Measurements from ENCODE around the gene SDC3.

SDC3 gene

DNA sequence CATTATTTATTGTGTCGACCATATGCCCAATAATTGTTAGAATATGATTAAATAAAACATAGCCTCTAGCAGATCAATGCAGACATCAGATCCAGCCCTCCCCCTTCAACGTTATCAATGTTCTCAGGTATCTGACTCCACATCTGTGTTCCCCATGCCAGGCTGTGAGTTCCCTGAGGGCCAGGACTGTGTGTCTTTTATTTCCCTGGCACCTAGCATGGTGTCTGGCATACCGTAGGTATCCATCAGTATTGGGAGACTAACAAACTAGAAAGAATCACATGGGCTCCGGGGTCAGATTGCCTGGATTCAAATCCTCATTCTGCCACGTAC lies 48.3 kb downstream of the SDC3 start:
- TF ChIP-seq, protein P1, sequence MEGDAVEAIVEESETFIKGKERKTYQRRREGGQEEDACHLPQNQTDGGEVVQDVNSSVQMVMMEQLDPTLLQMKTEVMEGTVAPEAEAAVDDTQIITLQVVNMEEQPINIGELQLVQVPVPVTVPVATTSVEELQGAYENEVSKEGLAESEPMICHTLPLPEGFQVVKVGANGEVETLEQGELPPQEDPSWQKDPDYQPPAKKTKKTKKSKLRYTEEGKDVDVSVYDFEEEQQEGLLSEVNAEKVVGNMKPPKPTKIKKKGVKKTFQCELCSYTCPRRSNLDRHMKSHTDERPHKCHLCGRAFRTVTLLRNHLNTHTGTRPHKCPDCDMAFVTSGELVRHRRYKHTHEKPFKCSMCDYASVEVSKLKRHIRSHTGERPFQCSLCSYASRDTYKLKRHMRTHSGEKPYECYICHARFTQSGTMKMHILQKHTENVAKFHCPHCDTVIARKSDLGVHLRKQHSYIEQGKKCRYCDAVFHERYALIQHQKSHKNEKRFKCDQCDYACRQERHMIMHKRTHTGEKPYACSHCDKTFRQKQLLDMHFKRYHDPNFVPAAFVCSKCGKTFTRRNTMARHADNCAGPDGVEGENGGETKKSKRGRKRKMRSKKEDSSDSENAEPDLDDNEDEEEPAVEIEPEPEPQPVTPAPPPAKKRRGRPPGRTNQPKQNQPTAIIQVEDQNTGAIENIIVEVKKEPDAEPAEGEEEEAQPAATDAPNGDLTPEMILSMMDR (IDR thresholded peaks at IDR 0.05; ENCODE audit: low read depth, low read length, missing control alignments), result no peak
- no peak for DNase-seq (ENCODE audit: extremely low read depth, low read depth)
- no peak overlapping the region for H3K4me3 ChIP-seq (replicated peaks; ENCODE audit: low read depth, low read length)

DNA sequence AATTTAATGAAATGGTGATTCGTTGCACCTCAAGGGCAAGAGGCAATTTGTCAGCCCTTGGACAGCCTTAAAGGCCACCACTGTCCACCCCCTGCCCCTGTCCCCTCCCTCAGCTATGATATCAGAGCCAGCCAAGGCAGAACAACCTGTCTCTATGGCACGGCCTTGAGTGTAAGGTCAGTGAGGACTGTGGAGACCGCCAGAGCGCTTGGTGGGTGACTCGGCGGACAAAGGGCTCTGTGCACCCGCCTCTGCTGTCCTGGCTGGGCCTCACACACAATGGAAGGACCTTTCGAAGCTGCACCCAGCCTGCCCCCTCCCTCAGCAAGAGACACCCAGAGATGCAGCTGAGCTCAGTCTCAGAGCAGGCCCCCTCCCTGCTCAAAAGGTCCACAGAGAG lies 50.6 kb downstream of the SDC3 start:
- TF ChIP-seq, protein P1 (IDR thresholded peaks at IDR 0.05; ENCODE audit: low read depth, low read length, missing control alignments), result no peak
- H3K4me3 ChIP-seq (replicated peaks; ENCODE audit: low read depth, low read length), result no peak overlapping the region
- no peak for DNase-seq (ENCODE audit: extremely low read depth, low read depth)

DNA sequence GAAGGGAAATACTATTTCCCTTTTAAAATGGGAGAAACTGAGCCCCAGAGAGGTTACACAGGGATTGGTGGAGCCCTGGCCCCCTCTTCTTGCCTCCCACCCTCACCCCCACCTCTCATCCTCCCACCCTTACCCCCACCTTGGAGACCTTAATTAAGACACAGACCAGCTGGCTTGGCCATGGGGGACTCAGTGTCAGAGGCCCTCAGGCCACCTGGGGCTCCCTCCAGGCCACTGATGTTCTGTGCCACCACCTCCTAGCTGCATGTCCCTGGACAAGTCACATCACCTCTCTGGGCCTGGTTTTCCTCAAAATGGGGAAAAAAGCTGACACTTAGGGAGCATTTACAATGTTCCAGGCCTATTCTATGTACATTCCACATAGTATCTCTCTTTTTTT lies 51.5 kb downstream of the SDC3 start:
- TF ChIP-seq, protein P1 (IDR thresholded peaks at IDR 0.05; ENCODE audit: low read depth, low read length, missing control alignments), result no peak
- no peak for DNase-seq (ENCODE audit: extremely low read depth, low read depth)

DNA sequence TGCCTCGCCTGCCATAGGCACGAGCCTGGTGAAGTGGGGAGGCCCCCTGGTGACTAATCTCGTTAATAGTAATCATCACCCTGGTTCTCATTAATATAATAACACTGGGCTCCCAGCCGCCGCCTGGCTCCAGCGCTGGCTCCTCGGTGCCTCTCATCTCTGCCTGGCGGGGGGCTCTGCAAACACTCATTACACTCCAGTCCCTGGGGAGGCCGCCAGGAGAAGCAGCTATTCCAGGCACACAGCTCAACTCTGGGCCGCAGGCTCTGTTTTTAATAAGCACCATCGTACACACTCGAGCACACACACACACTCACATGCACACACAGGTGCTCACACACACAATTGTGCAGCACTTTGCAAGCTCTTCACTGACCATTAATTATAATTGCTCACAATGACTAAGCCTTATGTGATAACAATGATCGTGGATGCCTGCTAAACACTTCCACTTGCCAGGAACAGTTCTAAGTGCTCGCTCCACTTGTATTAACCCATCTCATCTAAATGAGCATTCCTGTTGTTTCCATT lies 52.2 kb downstream of the SDC3 start:
- TF ChIP-seq, protein P1 (IDR thresholded peaks at IDR 0.05; ENCODE audit: low read depth, low read length, missing control alignments), result no peak
- no peak overlapping the region for H3K4me3 ChIP-seq (replicated peaks; ENCODE audit: low read depth, low read length)
- DNase-seq (ENCODE audit: extremely low read depth, low read depth), result no peak

More for the DNA sequence above, 51.5 kb downstream of the SDC3 start:
- H3K4me3 ChIP-seq (replicated peaks; ENCODE audit: low read depth, low read length), result no peak overlapping the region

DNA sequence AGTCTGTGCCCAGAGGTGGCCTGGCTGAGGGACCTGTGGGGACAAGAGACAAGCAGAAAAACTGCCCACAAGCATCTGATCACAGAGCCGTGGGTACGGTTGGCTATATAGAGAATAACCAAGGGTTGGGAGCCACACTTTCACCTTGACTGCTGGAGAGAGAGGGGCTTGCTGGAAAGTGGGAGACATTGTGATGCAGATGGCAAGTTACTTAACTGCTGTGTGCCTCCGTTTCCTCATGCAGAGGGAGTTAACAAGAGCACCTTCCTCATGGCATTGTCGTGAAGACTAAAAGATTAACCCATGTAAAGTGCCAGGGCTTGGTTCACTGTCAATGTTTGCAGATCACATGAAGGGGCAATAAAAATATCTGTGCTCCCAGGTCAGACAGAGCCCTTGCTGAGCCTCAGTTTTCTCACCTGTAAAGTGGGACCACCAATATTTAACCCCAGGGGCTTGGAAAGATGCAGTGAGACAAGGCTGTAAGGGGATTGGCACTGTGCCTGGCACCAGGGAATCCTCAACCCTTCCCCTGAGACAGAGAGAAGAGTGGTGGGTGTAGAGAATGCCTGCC lies 52.8 kb downstream of the SDC3 start:
- no peak for DNase-seq (ENCODE audit: extremely low read depth, low read depth)
- no peak overlapping the region for H3K4me3 ChIP-seq (replicated peaks; ENCODE audit: low read depth, low read length)
- TF ChIP-seq, protein P1 (IDR thresholded peaks at IDR 0.05; ENCODE audit: low read depth, low read length, missing control alignments), result no peak

DNA sequence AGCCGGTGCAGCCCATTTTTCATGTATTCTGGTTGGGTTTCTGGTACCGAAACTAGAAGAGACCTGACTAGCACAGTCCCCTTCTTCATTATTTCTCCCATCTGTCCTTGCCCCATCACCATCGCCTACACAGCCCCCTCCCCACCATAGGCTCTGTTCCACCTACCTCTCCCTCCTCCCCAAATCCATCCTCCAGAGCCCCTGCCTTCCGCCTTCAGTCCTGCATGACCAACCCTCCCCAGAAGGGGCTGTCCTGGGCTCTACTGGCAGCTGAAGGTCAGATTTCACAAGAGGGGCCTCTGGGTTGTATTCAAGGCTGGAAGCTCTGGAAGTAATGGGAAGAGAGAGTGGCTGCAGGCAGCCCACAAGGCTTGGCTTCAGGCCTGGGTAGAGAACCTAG lies 55.2 kb downstream of the SDC3 start:
- TF ChIP-seq, protein P1 (IDR thresholded peaks at IDR 0.05; ENCODE audit: low read depth, low read length, missing control alignments), result no peak
- H3K4me3 ChIP-seq (replicated peaks; ENCODE audit: low read depth, low read length), result no peak overlapping the region
- DNase-seq (ENCODE audit: extremely low read depth, low read depth), result no peak

DNA sequence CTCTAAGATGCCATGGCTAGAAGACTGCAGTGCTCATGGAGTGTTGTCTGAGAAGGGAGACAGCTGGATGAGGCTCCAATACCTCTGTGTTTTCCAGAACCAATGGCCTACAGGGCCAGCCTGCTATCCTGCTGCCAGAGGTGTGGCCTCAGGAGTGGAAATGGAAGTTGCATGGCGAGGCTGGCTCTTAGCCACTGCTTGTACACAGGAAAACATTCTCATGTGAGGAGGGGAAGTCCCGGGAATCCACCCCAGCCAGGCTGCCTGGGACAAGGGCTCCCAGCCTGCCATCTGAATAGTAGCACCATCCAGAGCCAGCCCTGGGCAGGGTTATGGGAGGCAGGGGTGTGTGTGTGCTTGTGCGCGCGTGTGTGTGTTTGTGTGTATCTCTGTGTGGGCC lies 56.5 kb downstream of the SDC3 start:
- no peak for DNase-seq (ENCODE audit: extremely low read depth, low read depth)
- H3K4me3 ChIP-seq (replicated peaks; ENCODE audit: low read depth, low read length), result no peak overlapping the region
- TF ChIP-seq, protein P1 (IDR thresholded peaks at IDR 0.05; ENCODE audit: low read depth, low read length, missing control alignments), result no peak
